Spinal cord (tissue), 10 donors: ENCODE data around the gene NSMF. TPM values are rescaled to one million over a fixed set of nuclear protein-coding genes. Genes with fewer than 3 reads are reported as not detected.

ENCODE experiments used
- DNase-seq, 6 donors: peaks; one replicate each; pipeline versions ENCODE4 v3.0.0 to v3.0.0-alpha.2; 2013 to 2015; ENCODE audit warnings: low spot score in 6 of 6, low read depth in 4 of 6
- H3K27ac ChIP-seq: one replicate; pipeline ENCODE4 v1.5.1; 2013; ENCODE audit warnings: low read depth, low read length, control low read depth
- H3K27me3 ChIP-seq: one replicate; pipeline ENCODE4 v1.6.1; 2013; ENCODE audit warnings: low read length; ENCODE audit not compliant: control insufficient read depth, insufficient read depth
- H3K36me3 ChIP-seq: one replicate; pipeline ENCODE4 v1.6.1; 2013; ENCODE audit warnings: low read length; ENCODE audit not compliant: control insufficient read depth, insufficient read depth
- H3K4me1 ChIP-seq: one replicate; pipeline ENCODE4 v1.6.1; 2013; ENCODE audit warnings: low read length; ENCODE audit not compliant: control insufficient read depth, insufficient read depth
- H3K4me3 ChIP-seq: one replicate; pipeline ENCODE4 v1.5.1; 2013; ENCODE audit warnings: low read depth, low read length, control low read depth
- H3K9me3 ChIP-seq: one replicate; pipeline ENCODE4 v1.6.1; 2013; ENCODE audit warnings: low read length; ENCODE audit not compliant: control insufficient read depth, insufficient read depth
- WGBS: methylation state at CpG from one replicate; pipeline ENCODE4 v1.1.5; 2013; ENCODE audit warnings: missing lambda C conversion rate; ENCODE audit not compliant: insufficient coverage; 5-methylcytosine and 5-hydroxymethylcytosine counted together
- long read RNA-seq, 4 donors: transcript quantifications; one replicate each; lab custom pipeline, GENCODE V29; 2026
- polyA plus RNA-seq, 2 donors: library from polyadenylated mRNA; unstranded; fragments of 120-200 nt; gene quantifications; one replicate each; pipeline ENCODE4 v1.2.1, GENCODE V29; 2013; ENCODE audit not compliant: insufficient read length in 2 of 2
- total RNA-seq, 2 donors: library from RNA; depleted of rRNA in 1 of 2; stranded (reverse); fragments of 120-200 nt in 1 of 2; fragments of >200 nt in 1 of 2; gene quantifications; one replicate each; pipeline versions ENCODE4 v1.2.3 to v1.2.4, GENCODE V29; 2013 to 2014
- donor health status: healthy.

NSMF gene
- total RNA-seq (100 to 1,000 TPM in 1 of 2 donors, 10 to 100 TPM in 1; 29.7 to 103 TPM), polyA plus RNA-seq (100 to 1,000 TPM; 304 to 369 TPM)
- long read RNA-seq, donor 1, transcript NSMF-201 (15 exons, 2,981 nt): major isoform, 25 of 297 reads
- long read RNA-seq, donor 1, transcript NSMF-205 (14 exons, 3,571 nt): minor isoform, 14 of 297 reads
- long read RNA-seq, donor 1, partial matches to known transcripts: 234 of 297 reads
- long read RNA-seq, donor 1, other reads (novel, unspliced or antisense): 24 of 297 reads
- long read RNA-seq, donor 2, transcript NSMF-201 (15 exons, 2,981 nt): major isoform, 15 of 81 reads
- long read RNA-seq, donor 2, transcript NSMF-205 (14 exons, 3,571 nt): major isoform, 15 of 81 reads
- long read RNA-seq, donor 2, partial matches to known transcripts: 46 of 81 reads
- long read RNA-seq, donor 2, other reads (novel, unspliced or antisense): 5 of 81 reads
- long read RNA-seq, donor 3, transcript NSMF-201 (15 exons, 2,981 nt): minor isoform, 12 of 90 reads
- long read RNA-seq, donor 3, transcript NSMF-205 (14 exons, 3,571 nt): major isoform, 19 of 90 reads
- long read RNA-seq, donor 3, partial matches to known transcripts: 51 of 90 reads
- long read RNA-seq, donor 3, other reads (novel, unspliced or antisense): 8 of 90 reads
- long read RNA-seq, donor 4, partial matches to known transcripts: 5 of 9 reads
- long read RNA-seq, donor 4, other reads (novel, unspliced or antisense): 0 of 9 reads

- WGBS: under 1% methylated on average over 62 of the region's 62 CpGs
- Histone ChIP-seq H3K9me3 (no peaks in the 10 kb centered on the region), H3K36me3 (peaks cover 82% of the 10 kb centered on the region), H3K4me3 (peak within 1 kb of the TSS; percentile 48), H3K27me3 (no peaks in the 10 kb centered on the region), H3K4me1 (peaks cover 62% of the 10 kb centered on the region), H3K27ac (peak within 1 kb of the TSS; percentile 78)
- DNase-seq: peak; percentile 75 to 98 (median 92)
Observed at GRCh38 chr9:137459152-137459600, at the start of gene NSMF. TSS of gene NSMF (minus strand) at chr9:137459334. CDS start at chr9:137459102, 232 bp downstream.

GRCh38 chr9:137506702-137507171 lies 47.6 kb upstream of the NSMF start:
- no peaks in the 10 kb centered on the region for H3K27me3 ChIP-seq
- H3K27ac ChIP-seq: no peak overlapping the region
- 90% methylated on average over 26 of the region's 26 CpGs for WGBS
- no peak overlapping the region for H3K4me3 ChIP-seq
- H3K4me1 ChIP-seq: no peaks in the 10 kb centered on the region
- DNase-seq: no peak
- no peaks in the 10 kb centered on the region for H3K9me3 ChIP-seq
- peaks cover 4% of the 10 kb centered on the region for H3K36me3 ChIP-seq

GRCh38 chr9:137506274-137506673 lies 47.1 kb upstream of the NSMF start:
- Histone ChIP-seq H3K36me3 (peaks cover 9% of the 10 kb centered on the region), H3K9me3 (no peaks in the 10 kb centered on the region), H3K27ac (no peak overlapping the region), H3K4me3 (no peak overlapping the region), H3K4me1 (no peaks in the 10 kb centered on the region), H3K27me3 (no peaks in the 10 kb centered on the region)
- no peak for DNase-seq
- WGBS: 96% methylated on average over 15 of the region's 15 CpGs

GRCh38 chr9:137505421-137506140 lies 46.4 kb upstream of the NSMF start:
- H3K36me3 ChIP-seq: peaks cover 15% of the 10 kb centered on the region
- no peaks in the 10 kb centered on the region for H3K4me1 ChIP-seq
- no peaks in the 10 kb centered on the region for H3K9me3 ChIP-seq
- DNase-seq: no peak
- H3K27me3 ChIP-seq: no peaks in the 10 kb centered on the region
- H3K27ac ChIP-seq: no peak overlapping the region
- WGBS: 94% methylated on average over 28 of the region's 28 CpGs
- H3K4me3 ChIP-seq: no peak overlapping the region

GRCh38 chr9:137504432-137504777 lies 45.3 kb upstream of the NSMF start:
- H3K9me3 ChIP-seq: no peaks in the 10 kb centered on the region
- H3K36me3 ChIP-seq: peaks cover 26% of the 10 kb centered on the region
- H3K4me1 ChIP-seq: no peaks in the 10 kb centered on the region
- no peak overlapping the region for H3K27ac ChIP-seq
- DNase-seq: no peak
- no peaks in the 10 kb centered on the region for H3K27me3 ChIP-seq
- H3K4me3 ChIP-seq: no peak overlapping the region
- WGBS: 90% methylated on average over 5 of the region's 7 CpGs

- 87% methylated on average over 16 of the region's 36 CpGs for WGBS
- Histone ChIP-seq H3K27me3 (no peaks in the 10 kb centered on the region), H3K4me1 (peaks cover 4% of the 10 kb centered on the region), H3K27ac (no peak overlapping the region), H3K9me3 (no peaks in the 10 kb centered on the region), H3K4me3 (no peak overlapping the region), H3K36me3 (peaks cover 40% of the 10 kb centered on the region)
- no peak for DNase-seq
Observed at GRCh38 chr9:137502008-137502911, 43.1 kb upstream of the NSMF start.

- 95% methylated on average over 12 of the region's 12 CpGs for WGBS
- Histone ChIP-seq H3K36me3 (peaks cover 46% of the 10 kb centered on the region), H3K27ac (no peak overlapping the region), H3K9me3 (no peaks in the 10 kb centered on the region), H3K4me3 (no peak overlapping the region), H3K27me3 (no peaks in the 10 kb centered on the region), H3K4me1 (peaks cover 4% of the 10 kb centered on the region)
- no peak for DNase-seq
Observed at GRCh38 chr9:137501457-137501856, 42.3 kb upstream of the NSMF start.

GRCh38 chr9:137500666-137501397 lies 41.7 kb upstream of the NSMF start:
- WGBS: 95% methylated on average over 45 of the region's 45 CpGs
- H3K27ac ChIP-seq: no peak overlapping the region
- H3K9me3 ChIP-seq: no peaks in the 10 kb centered on the region
- peaks cover 45% of the 10 kb centered on the region for H3K36me3 ChIP-seq
- H3K4me1 ChIP-seq: peaks cover 4% of the 10 kb centered on the region
- DNase-seq: no peak
- H3K27me3 ChIP-seq: no peaks in the 10 kb centered on the region
- no peak overlapping the region for H3K4me3 ChIP-seq
